K562 (cell line): Measurements from ENCODE around the gene SRGN. TPM values are rescaled to one million over a fixed set of nuclear protein-coding genes. Genes with fewer than 3 reads are reported as not detected.

Source experiments
- HNRNPL ChIP-seq: fragments of 200-400 bp; formaldehyde crosslinking; IDR thresholded peaks from 2 replicates; pipeline ENCODE4 v1.6.1; 2017; ENCODE audit warnings: low read depth, mild to moderate bottlenecking, low read length
- MCM2 ChIP-seq: fragments of 450-650 bp; IDR thresholded peaks from 2 replicates; pipeline ENCODE4 v1.6.1; 2017; ENCODE audit warnings: low read depth, mild to moderate bottlenecking
- PRPF4 ChIP-seq: fragments of 200-400 bp; formaldehyde crosslinking; IDR thresholded peaks from one replicate; pipeline ENCODE4 v1.6.1; 2017; ENCODE audit warnings: low read length, low read depth, mild to moderate bottlenecking; ENCODE audit not compliant: insufficient read depth, poor library complexity, severe bottlenecking
- RAD51 ChIP-seq: fragments of 450-650 bp; IDR thresholded peaks from 2 replicates; pipeline ENCODE4 v1.7.1; 2016; ENCODE audit warnings: low read depth, mild to moderate bottlenecking, borderline replicate concordance
- RBM34 ChIP-seq: fragments of 200-400 bp; formaldehyde crosslinking; IDR thresholded peaks from 2 replicates; pipeline ENCODE4 v1.6.1; 2018; ENCODE audit warnings: low read length, borderline replicate concordance; ENCODE audit not compliant: insufficient read depth
- RFX7 ChIP-seq: fragments of 250-450 bp; sonication (Bioruptor Pico); IDR thresholded peaks from 2 replicates; pipeline ENCODE4 v1.5.1; 2021; ENCODE audit warnings: mild to moderate bottlenecking
- SREBF2 ChIP-seq: sonication (generic); formaldehyde crosslinking; IDR thresholded peaks from 2 replicates; pipeline ENCODE4 v1.4.0; 2020; ENCODE audit warnings: mild to moderate bottlenecking, missing genetic modification reagents
- VEZF1 ChIP-seq: fragments of 200-800 bp; sonication (Bioruptor generic); IDR thresholded peaks from 2 replicates; pipeline ENCODE4 v1.6.1; 2017; ENCODE audit warnings: missing genetic modification characterization, missing compliant biosample characterization
- ZBTB33 ChIP-seq: sonication (generic); formaldehyde crosslinking; IDR thresholded peaks from 2 replicates; pipeline ENCODE4 v1.8.1; 2023; ENCODE audit warnings: mild to moderate bottlenecking, missing genetic modification reagents
- ZFP91 ChIP-seq: sonication (generic); formaldehyde crosslinking; IDR thresholded peaks from 2 replicates; pipeline ENCODE4 v1.8.0; 2022; ENCODE audit warnings: mild to moderate bottlenecking, missing genetic modification reagents
- ZNF780A ChIP-seq: fragments of 250-450 bp; sonication (Bioruptor Pico); IDR thresholded peaks from 2 replicates; pipeline ENCODE4 v1.5.0; 2021; ENCODE audit warnings: mild to moderate bottlenecking
- polyA plus RNA-seq, 8 experiments: library from polyadenylated mRNA; depleted of rRNA in 4 of 8; stranded (reverse) in 5 of 8; unstranded in 3 of 8; fragments of >200 nt; fragmentation: Nextera tagmentation in 2 of 8; fragmentation: Illumina TruSeq in 1 of 8; extraction: Ambion mirVana in 2 of 8; extraction: Trizol in 1 of 8; gene quantifications; 2 replicates each; pipeline versions ENCODE4 v1.2.1 to v1.2.3, GENCODE V29; 2011 to 2014; ENCODE audit warnings: inconsistent platforms in 1 of 8, missing spikeins in 1 of 8
- total RNA-seq, 7 experiments: library from RNA; depleted of rRNA in 6 of 7; stranded (reverse); fragments of >200 nt in 6 of 7; fragmentation: Illumina TruSeq in 2 of 7; extraction: Trizol in 2 of 7; gene quantifications; 2 replicates each; pipeline versions ENCODE4 v1.2.1 to v1.2.3, GENCODE V29; 2011 to 2021; ENCODE audit warnings: low replicate concordance in 1 of 7

SRGN gene
- total and polyA plus RNA-seq, 9 of the 15 experiments (the other 6 are each of a cell fraction or from before 2014, with no cell fraction given): 136 to 304 (median 180) TPM

GRCh38 chr10:69047111-69047832 is 40.6 kb upstream of the SRGN start (continued):
- TF ChIP-seq ZFP91 (CRISPR knock-in tag): no peak
- TF ChIP-seq RAD51: no peak
- TF ChIP-seq VEZF1 (CRISPR knock-in tag): no peak
- no peak for TF ChIP-seq SREBF2 (CRISPR knock-in tag)
- no peak for TF ChIP-seq HNRNPL
- no peak for TF ChIP-seq ZNF780A (CRISPR knock-in tag)
- no peak for TF ChIP-seq PRPF4
- TF ChIP-seq RBM34: no peak
- TF ChIP-seq RFX7 (CRISPR knock-in tag): no peak
- TF ChIP-seq MCM2: no peak
- TF ChIP-seq ZBTB33 (CRISPR knock-in tag): no peak
- TF ChIP-seq, all 486 proteins: peak for 0
